GM23338 (cell line): ENCODE data around the gene USP43. TPM values are rescaled to one million over a fixed set of nuclear protein-coding genes. Genes with fewer than 3 reads are reported as not detected.

Experiments used
- ATAC-seq: fragments of 200-7000 bp; cut with Tn5 transposase; 3 replicates; pipeline ENCODE4 v1.9.1; 2020
- DNase-seq: peaks from one replicate; pipeline ENCODE4 v3.0.0-alpha.2; 2015; ENCODE audit warnings: low spot score
- H2AFZ ChIP-seq: fragments of 200-600 bp; sonication (generic); 2 replicates; pipeline ENCODE4 v1.8.0; 2016; ENCODE audit warnings: antibody characterized with exemption, mild to moderate bottlenecking, moderate library complexity
- H3F3A ChIP-seq: fragments of 200-600 bp; sonication (generic); replicated peaks from 2 replicates; pipeline ENCODE4 v1.8.0; 2017; ENCODE audit warnings: antibody characterized with exemption, mixed run types, low read depth
- H3K27ac ChIP-seq: fragments of 200-600 bp; sonication (generic); 2 replicates; pipeline ENCODE4 v1.6.1; 2016; ENCODE audit warnings: low read depth
- H3K27me3 ChIP-seq: fragments of 200-600 bp; sonication (generic); 2 replicates; pipeline ENCODE4 v1.8.0; 2016; ENCODE audit warnings: mild to moderate bottlenecking, mixed run types, moderate library complexity; ENCODE audit not compliant: insufficient read depth
- H3K36me3 ChIP-seq: fragments of 200-600 bp; sonication (generic); 2 replicates; pipeline ENCODE4 v1.8.0; 2016; ENCODE audit warnings: mild to moderate bottlenecking; ENCODE audit not compliant: insufficient read depth
- H3K4me1 ChIP-seq: fragments of 200-600 bp; sonication (generic); 2 replicates; pipeline ENCODE4 v1.8.0; 2016; ENCODE audit warnings: mild to moderate bottlenecking, moderate library complexity; ENCODE audit not compliant: insufficient read depth
- H3K4me2 ChIP-seq: fragments of 200-600 bp; sonication (generic); 2 replicates; pipeline ENCODE4 v1.7.1; 2017; ENCODE audit warnings: mixed run types
- H3K4me3 ChIP-seq: fragments of 200-600 bp; sonication (generic); 2 replicates; pipeline ENCODE4 v1.6.1; 2016; ENCODE audit warnings: mixed run types
- H3K79me2 ChIP-seq: fragments of 200-600 bp; sonication (generic); replicated peaks from 2 replicates; pipeline ENCODE4 v1.8.0; 2017; ENCODE audit warnings: mild to moderate bottlenecking; ENCODE audit not compliant: insufficient read depth
- H3K9me2 ChIP-seq: fragments of 200-600 bp; sonication (generic); 2 replicates; pipeline ENCODE4 v1.8.0; 2017; ENCODE audit not compliant: insufficient read depth
- H4K20me1 ChIP-seq: fragments of 200-600 bp; sonication (generic); replicated peaks from 2 replicates; pipeline ENCODE4 v1.8.0; 2017; ENCODE audit warnings: mild to moderate bottlenecking; ENCODE audit not compliant: insufficient read depth
- H3K27ac Mint-ChIP-seq: 2 replicates; pipeline ENCODE4 v1.8.0; 2020; ENCODE audit warnings: inconsistent platforms, mild to moderate bottlenecking, moderate library complexity, mixed read lengths
- H3K27me3 Mint-ChIP-seq: 3 replicates; pipeline ENCODE4 v1.8.0; 2022; ENCODE audit warnings: low read depth, mild to moderate bottlenecking, moderate library complexity, mixed read lengths, inconsistent platforms; ENCODE audit not compliant: insufficient read depth, poor library complexity
- H3K36me3 Mint-ChIP-seq: 3 replicates; pipeline ENCODE4 v1.8.0; 2021; ENCODE audit warnings: low read depth, mild to moderate bottlenecking, inconsistent platforms, moderate library complexity, mixed read lengths
- H3K4me1 Mint-ChIP-seq: 3 replicates; pipeline ENCODE4 v1.8.0; 2020; ENCODE audit warnings: mild to moderate bottlenecking, inconsistent platforms, mixed read lengths
- H3K4me3 Mint-ChIP-seq: 3 replicates; pipeline ENCODE4 v1.8.0; 2021; ENCODE audit warnings: moderate library complexity, mild to moderate bottlenecking, inconsistent platforms, mixed read lengths
- H3K9me3 Mint-ChIP-seq: 3 replicates; pipeline ENCODE4 v1.8.0; 2020; ENCODE audit warnings: moderate library complexity, mild to moderate bottlenecking, inconsistent platforms, mixed read lengths
- CREB1 ChIP-seq: fragments of 250-450 bp; sonication (Bioruptor Pico); IDR thresholded peaks from 2 replicates; pipeline ENCODE4 v1.5.0; 2020; ENCODE audit warnings: low read depth, mild to moderate bottlenecking, moderate library complexity
- EZH2 ChIP-seq: fragments of 200-600 bp; sonication (generic); IDR thresholded peaks from one replicate; pipeline ENCODE4 v1.8.0; 2017; ENCODE audit warnings: antibody characterized with exemption, mild to moderate bottlenecking, low read depth; ENCODE audit not compliant: unreplicated experiment
- EZH2phosphoT487 ChIP-seq: fragments of 200-600 bp; sonication (generic); IDR thresholded peaks from one replicate; pipeline ENCODE4 v1.8.1; 2018; ENCODE audit warnings: antibody characterized with exemption; ENCODE audit not compliant: unreplicated experiment
- JUNB ChIP-seq: IDR thresholded peaks from one replicate; pipeline ENCODE4 v1.6.1; 2016; ENCODE audit warnings: antibody characterized with exemption; ENCODE audit not compliant: unreplicated experiment
- NANOG ChIP-seq: IDR thresholded peaks from 2 replicates; pipeline ENCODE4 v1.6.1; 2016; ENCODE audit warnings: antibody characterized with exemption, borderline replicate concordance
- POLR2AphosphoS5 ChIP-seq: IDR thresholded peaks from 2 replicates; pipeline ENCODE4 v1.6.1; 2016; ENCODE audit warnings: antibody characterized with exemption, low read depth
- STAT1 ChIP-seq: IDR thresholded peaks from one replicate; pipeline ENCODE4 v1.6.1; 2016; ENCODE audit warnings: antibody characterized with exemption; ENCODE audit not compliant: unreplicated experiment
- ZNF114 ChIP-seq: fragments of 250-450 bp; sonication (Bioruptor Pico); IDR thresholded peaks from 2 replicates; pipeline ENCODE4 v1.5.0; 2020; ENCODE audit warnings: mild to moderate bottlenecking, moderate library complexity
- ZNF331 ChIP-seq: fragments of 250-450 bp; sonication (Bioruptor Pico); IDR thresholded peaks from 2 replicates; pipeline ENCODE4 v1.5.0; 2020; ENCODE audit warnings: low read depth, mild to moderate bottlenecking, moderate library complexity
- polyA plus RNA-seq: library from polyadenylated mRNA; unstranded; fragments of >200 nt; fragmentation: Nextera tagmentation; extraction: Ambion mirVana; gene quantifications from 2 replicates; pipeline ENCODE4 v1.2.1, GENCODE V29; 2016
- total RNA-seq: library from RNA; depleted of rRNA; stranded (reverse); fragments of >200 nt; shearing (Covaris generic); gene quantifications from 2 replicates; pipeline ENCODE4 v1.2.3, GENCODE V29; 2014
- TF ChIP-seq, protein P1 (sequence below): IDR thresholded peaks from one replicate; pipeline ENCODE4 v1.6.1; 2018; ENCODE audit warnings: antibody characterized with exemption; ENCODE audit not compliant: unreplicated experiment
- TF ChIP-seq, protein P2 (sequence below), 2 experiments: fragments of 200-600 bp in 1 of 2; sonication (generic) in 1 of 2; conservative IDR thresholded peaks; 2 replicates each; pipeline versions ENCODE4 v1.5.1 to v1.6.1; 2016 to 2017; ENCODE audit warnings: antibody characterized with exemption in 2 of 2, low read depth in 2 of 2, mild to moderate bottlenecking in 2 of 2, moderate library complexity in 1 of 2
- TF ChIP-seq, protein P3 (sequence below): IDR thresholded peaks from 2 replicates; pipeline ENCODE4 v1.6.1; 2016; ENCODE audit warnings: antibody characterized with exemption
- TF ChIP-seq, protein P4 (sequence below): fragments of 250-450 bp; sonication (Bioruptor Pico); IDR thresholded peaks from 2 replicates; pipeline ENCODE4 v1.5.0; 2020; ENCODE audit warnings: mild to moderate bottlenecking, moderate library complexity

USP43 gene
- total and polyA plus RNA-seq, 2 experiments from 2014 or later: 5.7 to 12.5 TPM

DNA sequence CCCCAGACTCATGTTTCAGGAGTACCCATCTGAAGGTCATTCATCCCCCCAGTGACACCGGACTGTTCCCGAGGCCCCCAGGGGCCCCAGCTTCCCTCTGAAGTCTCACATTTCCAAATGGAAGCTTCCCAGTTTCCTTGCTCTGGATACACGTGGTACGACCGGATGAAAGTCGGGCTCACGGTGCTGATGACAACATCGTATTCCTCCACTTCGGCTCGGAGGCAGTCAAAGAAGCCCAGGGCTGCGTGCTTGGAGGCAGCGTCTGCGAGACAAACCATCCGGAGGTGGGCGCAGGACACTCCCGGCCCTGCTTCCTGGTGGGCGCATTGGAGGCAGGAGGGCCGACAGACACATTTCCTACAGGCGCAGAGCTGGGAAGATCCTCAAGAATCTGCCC lies 127.3 kb downstream of the USP43 start:
- no peak for ATAC-seq
- H3K27me3 ChIP-seq: no peaks in the 10 kb centered on the region
- TF ChIP-seq, protein P1, sequence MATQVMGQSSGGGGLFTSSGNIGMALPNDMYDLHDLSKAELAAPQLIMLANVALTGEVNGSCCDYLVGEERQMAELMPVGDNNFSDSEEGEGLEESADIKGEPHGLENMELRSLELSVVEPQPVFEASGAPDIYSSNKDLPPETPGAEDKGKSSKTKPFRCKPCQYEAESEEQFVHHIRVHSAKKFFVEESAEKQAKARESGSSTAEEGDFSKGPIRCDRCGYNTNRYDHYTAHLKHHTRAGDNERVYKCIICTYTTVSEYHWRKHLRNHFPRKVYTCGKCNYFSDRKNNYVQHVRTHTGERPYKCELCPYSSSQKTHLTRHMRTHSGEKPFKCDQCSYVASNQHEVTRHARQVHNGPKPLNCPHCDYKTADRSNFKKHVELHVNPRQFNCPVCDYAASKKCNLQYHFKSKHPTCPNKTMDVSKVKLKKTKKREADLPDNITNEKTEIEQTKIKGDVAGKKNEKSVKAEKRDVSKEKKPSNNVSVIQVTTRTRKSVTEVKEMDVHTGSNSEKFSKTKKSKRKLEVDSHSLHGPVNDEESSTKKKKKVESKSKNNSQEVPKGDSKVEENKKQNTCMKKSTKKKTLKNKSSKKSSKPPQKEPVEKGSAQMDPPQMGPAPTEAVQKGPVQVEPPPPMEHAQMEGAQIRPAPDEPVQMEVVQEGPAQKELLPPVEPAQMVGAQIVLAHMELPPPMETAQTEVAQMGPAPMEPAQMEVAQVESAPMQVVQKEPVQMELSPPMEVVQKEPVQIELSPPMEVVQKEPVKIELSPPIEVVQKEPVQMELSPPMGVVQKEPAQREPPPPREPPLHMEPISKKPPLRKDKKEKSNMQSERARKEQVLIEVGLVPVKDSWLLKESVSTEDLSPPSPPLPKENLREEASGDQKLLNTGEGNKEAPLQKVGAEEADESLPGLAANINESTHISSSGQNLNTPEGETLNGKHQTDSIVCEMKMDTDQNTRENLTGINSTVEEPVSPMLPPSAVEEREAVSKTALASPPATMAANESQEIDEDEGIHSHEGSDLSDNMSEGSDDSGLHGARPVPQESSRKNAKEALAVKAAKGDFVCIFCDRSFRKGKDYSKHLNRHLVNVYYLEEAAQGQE: no peak
- no peak for TF ChIP-seq EZH2
- no peak for TF ChIP-seq ZNF331
- TF ChIP-seq, protein P2, sequence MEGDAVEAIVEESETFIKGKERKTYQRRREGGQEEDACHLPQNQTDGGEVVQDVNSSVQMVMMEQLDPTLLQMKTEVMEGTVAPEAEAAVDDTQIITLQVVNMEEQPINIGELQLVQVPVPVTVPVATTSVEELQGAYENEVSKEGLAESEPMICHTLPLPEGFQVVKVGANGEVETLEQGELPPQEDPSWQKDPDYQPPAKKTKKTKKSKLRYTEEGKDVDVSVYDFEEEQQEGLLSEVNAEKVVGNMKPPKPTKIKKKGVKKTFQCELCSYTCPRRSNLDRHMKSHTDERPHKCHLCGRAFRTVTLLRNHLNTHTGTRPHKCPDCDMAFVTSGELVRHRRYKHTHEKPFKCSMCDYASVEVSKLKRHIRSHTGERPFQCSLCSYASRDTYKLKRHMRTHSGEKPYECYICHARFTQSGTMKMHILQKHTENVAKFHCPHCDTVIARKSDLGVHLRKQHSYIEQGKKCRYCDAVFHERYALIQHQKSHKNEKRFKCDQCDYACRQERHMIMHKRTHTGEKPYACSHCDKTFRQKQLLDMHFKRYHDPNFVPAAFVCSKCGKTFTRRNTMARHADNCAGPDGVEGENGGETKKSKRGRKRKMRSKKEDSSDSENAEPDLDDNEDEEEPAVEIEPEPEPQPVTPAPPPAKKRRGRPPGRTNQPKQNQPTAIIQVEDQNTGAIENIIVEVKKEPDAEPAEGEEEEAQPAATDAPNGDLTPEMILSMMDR (conservative IDR thresholded peaks at IDR 0.05; ENCODE audit: low read depth in 2 of 2): no peak
- no peak for TF ChIP-seq EZH2phosphoT487
- TF ChIP-seq CREB1 (CRISPR knock-in tag): no peak
- no peak for TF ChIP-seq JUNB
- no peak for TF ChIP-seq POLR2AphosphoS5
- TF ChIP-seq, protein P3, sequence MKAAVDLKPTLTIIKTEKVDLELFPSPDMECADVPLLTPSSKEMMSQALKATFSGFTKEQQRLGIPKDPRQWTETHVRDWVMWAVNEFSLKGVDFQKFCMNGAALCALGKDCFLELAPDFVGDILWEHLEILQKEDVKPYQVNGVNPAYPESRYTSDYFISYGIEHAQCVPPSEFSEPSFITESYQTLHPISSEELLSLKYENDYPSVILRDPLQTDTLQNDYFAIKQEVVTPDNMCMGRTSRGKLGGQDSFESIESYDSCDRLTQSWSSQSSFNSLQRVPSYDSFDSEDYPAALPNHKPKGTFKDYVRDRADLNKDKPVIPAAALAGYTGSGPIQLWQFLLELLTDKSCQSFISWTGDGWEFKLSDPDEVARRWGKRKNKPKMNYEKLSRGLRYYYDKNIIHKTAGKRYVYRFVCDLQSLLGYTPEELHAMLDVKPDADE: no peak
- TF ChIP-seq, protein P4, sequence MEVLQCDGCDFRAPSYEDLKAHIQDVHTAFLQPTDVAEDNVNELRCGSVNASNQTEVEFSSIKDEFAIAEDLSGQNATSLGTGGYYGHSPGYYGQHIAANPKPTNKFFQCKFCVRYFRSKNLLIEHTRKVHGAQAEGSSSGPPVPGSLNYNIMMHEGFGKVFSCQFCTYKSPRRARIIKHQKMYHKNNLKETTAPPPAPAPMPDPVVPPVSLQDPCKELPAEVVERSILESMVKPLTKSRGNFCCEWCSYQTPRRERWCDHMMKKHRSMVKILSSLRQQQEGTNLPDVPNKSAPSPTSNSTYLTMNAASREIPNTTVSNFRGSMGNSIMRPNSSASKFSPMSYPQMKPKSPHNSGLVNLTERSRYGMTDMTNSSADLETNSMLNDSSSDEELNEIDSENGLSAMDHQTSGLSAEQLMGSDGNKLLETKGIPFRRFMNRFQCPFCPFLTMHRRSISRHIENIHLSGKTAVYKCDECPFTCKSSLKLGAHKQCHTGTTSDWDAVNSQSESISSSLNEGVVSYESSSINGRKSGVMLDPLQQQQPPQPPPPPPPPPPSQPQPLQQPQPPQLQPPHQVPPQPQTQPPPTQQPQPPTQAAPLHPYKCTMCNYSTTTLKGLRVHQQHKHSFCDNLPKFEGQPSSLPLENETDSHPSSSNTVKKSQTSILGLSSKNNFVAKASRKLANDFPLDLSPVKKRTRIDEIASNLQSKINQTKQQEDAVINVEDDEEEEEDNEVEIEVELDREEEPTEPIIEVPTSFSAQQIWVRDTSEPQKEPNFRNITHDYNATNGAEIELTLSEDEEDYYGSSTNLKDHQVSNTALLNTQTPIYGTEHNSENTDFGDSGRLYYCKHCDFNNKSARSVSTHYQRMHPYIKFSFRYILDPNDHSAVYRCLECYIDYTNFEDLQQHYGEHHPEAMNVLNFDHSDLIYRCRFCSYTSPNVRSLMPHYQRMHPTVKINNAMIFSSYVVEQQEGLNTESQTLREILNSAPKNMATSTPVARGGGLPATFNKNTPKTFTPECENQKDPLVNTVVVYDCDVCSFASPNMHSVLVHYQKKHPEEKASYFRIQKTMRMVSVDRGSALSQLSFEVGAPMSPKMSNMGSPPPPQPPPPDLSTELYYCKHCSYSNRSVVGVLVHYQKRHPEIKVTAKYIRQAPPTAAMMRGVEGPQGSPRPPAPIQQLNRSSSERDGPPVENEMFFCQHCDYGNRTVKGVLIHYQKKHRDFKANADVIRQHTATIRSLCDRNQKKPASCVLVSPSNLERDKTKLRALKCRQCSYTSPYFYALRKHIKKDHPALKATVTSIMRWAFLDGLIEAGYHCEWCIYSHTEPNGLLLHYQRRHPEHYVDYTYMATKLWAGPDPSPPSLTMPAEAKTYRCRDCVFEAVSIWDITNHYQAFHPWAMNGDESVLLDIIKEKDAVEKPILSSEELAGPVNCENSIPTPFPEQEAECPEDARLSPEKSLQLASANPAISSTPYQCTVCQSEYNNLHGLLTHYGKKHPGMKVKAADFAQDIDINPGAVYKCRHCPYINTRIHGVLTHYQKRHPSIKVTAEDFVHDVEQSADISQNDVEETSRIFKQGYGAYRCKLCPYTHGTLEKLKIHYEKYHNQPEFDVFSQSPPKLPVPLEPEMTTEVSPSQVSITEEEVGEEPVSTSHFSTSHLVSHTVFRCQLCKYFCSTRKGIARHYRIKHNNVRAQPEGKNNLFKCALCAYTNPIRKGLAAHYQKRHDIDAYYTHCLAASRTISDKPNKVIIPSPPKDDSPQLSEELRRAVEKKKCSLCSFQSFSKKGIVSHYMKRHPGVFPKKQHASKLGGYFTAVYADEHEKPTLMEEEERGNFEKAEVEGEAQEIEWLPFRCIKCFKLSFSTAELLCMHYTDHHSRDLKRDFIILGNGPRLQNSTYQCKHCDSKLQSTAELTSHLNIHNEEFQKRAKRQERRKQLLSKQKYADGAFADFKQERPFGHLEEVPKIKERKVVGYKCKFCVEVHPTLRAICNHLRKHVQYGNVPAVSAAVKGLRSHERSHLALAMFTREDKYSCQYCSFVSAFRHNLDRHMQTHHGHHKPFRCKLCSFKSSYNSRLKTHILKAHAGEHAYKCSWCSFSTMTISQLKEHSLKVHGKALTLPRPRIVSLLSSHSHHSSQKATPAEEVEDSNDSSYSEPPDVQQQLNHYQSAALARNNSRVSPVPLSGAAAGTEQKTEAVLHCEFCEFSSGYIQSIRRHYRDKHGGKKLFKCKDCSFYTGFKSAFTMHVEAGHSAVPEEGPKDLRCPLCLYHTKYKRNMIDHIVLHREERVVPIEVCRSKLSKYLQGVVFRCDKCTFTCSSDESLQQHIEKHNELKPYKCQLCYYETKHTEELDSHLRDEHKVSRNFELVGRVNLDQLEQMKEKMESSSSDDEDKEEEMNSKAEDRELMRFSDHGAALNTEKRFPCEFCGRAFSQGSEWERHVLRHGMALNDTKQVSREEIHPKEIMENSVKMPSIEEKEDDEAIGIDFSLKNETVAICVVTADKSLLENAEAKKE (CRISPR knock-in tag): no peak
- TF ChIP-seq STAT1: no peak
- no peak for TF ChIP-seq NANOG
- no peak for TF ChIP-seq ZNF114 (CRISPR knock-in tag)
- H3K4me3 Mint-ChIP-seq: no peak overlapping the region
- H3K9me3 Mint-ChIP-seq: peaks cover 10% of the 10 kb centered on the region; the same call in 1 of the 3 replicates
- H3F3A ChIP-seq: no peaks in the 10 kb centered on the region
- no peaks in the 10 kb centered on the region for H3K4me1 ChIP-seq
- no peaks in the 10 kb centered on the region for H3K36me3 Mint-ChIP-seq
- no peak overlapping the region for H2AFZ ChIP-seq
- H3K27me3 Mint-ChIP-seq: peaks cover 3% of the 10 kb centered on the region
- H3K79me2 ChIP-seq: no peaks in the 10 kb centered on the region
- H3K9me2 ChIP-seq: no peaks in the 10 kb centered on the region; the same call in 1 of the 2 replicates
- no peaks in the 10 kb centered on the region for H4K20me1 ChIP-seq
- peaks cover 3% of the 10 kb centered on the region; the same call in 2 of the 3 replicates for H3K4me1 Mint-ChIP-seq
- H3K27ac ChIP-seq: no peak overlapping the region
- no peak overlapping the region for H3K27ac Mint-ChIP-seq
- H3K36me3 ChIP-seq: no peaks in the 10 kb centered on the region
- H3K4me3 ChIP-seq: no peak overlapping the region
- no peak for DNase-seq
- no peak overlapping the region for H3K4me2 ChIP-seq
